Erythroblast (primary cell): ENCODE measurements around the gene GPBP1L1.

Experiments
- DNase-seq, 2 experiments: peaks; one replicate each; lab custom pipeline; 2025; lab: John Stamatoyannopoulos, UW
- GATA1 ChIP-seq: IDR thresholded peaks from 2 replicates; pipeline ENCODE4 v1.6.1; 2011; ENCODE audit warnings: low read depth, mild to moderate bottlenecking, control low read depth, low read length, moderate library complexity
- POLR2A ChIP-seq: IDR thresholded peaks from 2 replicates; pipeline ENCODE4 v1.6.1; 2011; ENCODE audit warnings: mild to moderate bottlenecking, low read length

The GPBP1L1 gene

GRCh38 chr1:45643321-45643720 is 43.0 kb downstream of the GPBP1L1 start:
- no peak for DNase-seq
- TF ChIP-seq GATA1 (no peak), POLR2A (no peak)

- no peak for DNase-seq
- TF ChIP-seq GATA1 = no peak
- no peak for TF ChIP-seq POLR2A
These were observed 46.0 kb downstream of the GPBP1L1 start for GRCh38 chr1:45640293-45640692.

- no peak for TF ChIP-seq GATA1
- TF ChIP-seq POLR2A = no peak
- no peak for DNase-seq
These were observed 51.1 kb downstream of the GPBP1L1 start for GRCh38 chr1:45635211-45635610.

- TF ChIP-seq POLR2A = no peak
- no peak for TF ChIP-seq GATA1
- no peak for DNase-seq
These were observed 55.9 kb downstream of the GPBP1L1 start for GRCh38 chr1:45630429-45630828.

- DNase-seq = no peak
- no peak for TF ChIP-seq POLR2A
- no peak for TF ChIP-seq GATA1
These were observed 57.3 kb downstream of the GPBP1L1 start for GRCh38 chr1:45629035-45629434.

GRCh38 chr1:45623972-45624371 is 62.4 kb downstream of the GPBP1L1 start, which contains the start of gene CCDC17:
Gene CCDC17 (minus strand): TSS chr1:45624054. CDS start chr1:45623909, 145 bp downstream.
- TF ChIP-seq POLR2A (no peak), GATA1 (no peak)
- DNase-seq = no peak

- TF ChIP-seq GATA1 (no peak), POLR2A (no peak)
- DNase-seq = no peak
These were observed 63.6 kb downstream of the GPBP1L1 start for GRCh38 chr1:45622524-45623394.

GRCh38 chr1:45621895-45622523 is 64.3 kb downstream of the GPBP1L1 start:
- DNase-seq = no peak
- no peak for TF ChIP-seq POLR2A
- TF ChIP-seq GATA1 = no peak

- TF ChIP-seq GATA1 (no peak), POLR2A (no peak)
- no peak for DNase-seq
These were observed 64.9 kb downstream of the GPBP1L1 start for GRCh38 chr1:45621501-45621836.

GRCh38 chr1:45620588-45621500 is 65.5 kb downstream of the GPBP1L1 start:
- DNase-seq = no peak
- TF ChIP-seq POLR2A = no peak
- no peak for TF ChIP-seq GATA1

GRCh38 chr1:45619149-45619921 is 67.0 kb downstream of the GPBP1L1 start:
- no peak for DNase-seq
- TF ChIP-seq POLR2A = no peak
- no peak for TF ChIP-seq GATA1

GRCh38 chr1:45617618-45618017 is 68.7 kb downstream of the GPBP1L1 start:
- TF ChIP-seq GATA1 = no peak
- DNase-seq = no peak

GRCh38 chr1:45615885-45616284 is 70.4 kb downstream of the GPBP1L1 start:
- no peak for DNase-seq
- TF ChIP-seq POLR2A = no peak
- TF ChIP-seq GATA1 = no peak

- TF ChIP-seq POLR2A (no peak), GATA1 (no peak)
- no peak for DNase-seq
These were observed 73.3 kb downstream of the GPBP1L1 start for GRCh38 chr1:45612941-45613579.
